Measurements from ENCODE around the gene PIGX.

GRCh38 chr3:196694941-196695848, 17.0 kb upstream of the PIGX start:
- TF ChIP-seq POLR2A (IDR thresholded peaks at IDR 0.05; ENCODE audit: low read length), result no peak
- TF ChIP-seq GATA1 (IDR thresholded peaks at IDR 0.05; ENCODE audit: low read depth, low read length), result no peak
